ENCODE data around the gene GRID1. TPM values are rescaled to one million over a fixed set of nuclear protein-coding genes. Genes with fewer than 3 reads are reported as not detected.
"Not testable (repeated sequence)": the region's sequence is repeated elsewhere in the genome, so short reads cannot be mapped to it uniquely, and the experiment has no call there.

The GRID1 gene
- total RNA-seq, 1 experiment from 2014 or later = not detected

DNA sequence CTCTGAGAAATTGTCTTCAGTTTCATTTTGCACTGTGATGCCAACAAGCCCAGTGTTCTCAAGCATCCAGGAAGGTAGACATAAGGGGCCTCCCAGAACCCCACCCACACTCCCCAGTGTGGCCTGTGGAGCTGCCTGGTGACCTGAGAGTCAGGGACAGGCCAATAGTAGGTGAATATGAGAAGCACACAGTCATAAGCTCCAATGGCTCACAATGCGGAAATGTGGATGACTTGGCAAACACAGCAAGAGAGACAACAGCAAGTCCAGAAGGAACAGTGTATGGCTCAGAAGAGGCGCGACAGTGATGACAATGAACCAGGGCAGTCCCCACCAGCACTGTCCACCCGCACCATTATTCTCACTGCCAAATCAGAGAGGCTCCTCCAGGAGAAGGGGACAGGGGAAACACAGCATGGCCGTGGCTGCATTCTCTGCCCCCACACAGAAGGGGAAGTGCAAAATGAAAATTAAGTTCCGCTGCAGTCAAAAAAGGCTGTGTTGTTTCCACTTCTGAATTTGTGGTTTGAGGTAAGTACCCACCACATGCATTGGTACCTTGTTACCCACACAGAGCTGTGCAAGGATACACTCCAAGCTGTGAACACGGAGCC lies 419.8 kb downstream of the GRID1 start:
- H3K4me3 ChIP-seq = no peak overlapping the region
- no peaks in the 10 kb centered on the region for H3K9me2 ChIP-seq (ENCODE audit: insufficient read depth)
- CTCF ChIA-PET = no interaction called here
- H3K4me1 ChIP-seq (replicated peaks; ENCODE audit: insufficient read depth) = no peaks in the 10 kb centered on the region
- intact Hi-C loops (cut with micrococcal nuclease; ENCODE audit: unreplicated experiment) = no loop called here
- DNase-seq = no peak
- no peaks in the 10 kb centered on the region for H4K20me1 ChIP-seq (ENCODE audit: insufficient read depth)
- H3K79me2 ChIP-seq (ENCODE audit: low read depth) = no peaks in the 10 kb centered on the region
- H3K27ac ChIP-seq = no peak overlapping the region
- H2AFZ ChIP-seq = no peak overlapping the region
- TF ChIP-seq, protein P1, sequence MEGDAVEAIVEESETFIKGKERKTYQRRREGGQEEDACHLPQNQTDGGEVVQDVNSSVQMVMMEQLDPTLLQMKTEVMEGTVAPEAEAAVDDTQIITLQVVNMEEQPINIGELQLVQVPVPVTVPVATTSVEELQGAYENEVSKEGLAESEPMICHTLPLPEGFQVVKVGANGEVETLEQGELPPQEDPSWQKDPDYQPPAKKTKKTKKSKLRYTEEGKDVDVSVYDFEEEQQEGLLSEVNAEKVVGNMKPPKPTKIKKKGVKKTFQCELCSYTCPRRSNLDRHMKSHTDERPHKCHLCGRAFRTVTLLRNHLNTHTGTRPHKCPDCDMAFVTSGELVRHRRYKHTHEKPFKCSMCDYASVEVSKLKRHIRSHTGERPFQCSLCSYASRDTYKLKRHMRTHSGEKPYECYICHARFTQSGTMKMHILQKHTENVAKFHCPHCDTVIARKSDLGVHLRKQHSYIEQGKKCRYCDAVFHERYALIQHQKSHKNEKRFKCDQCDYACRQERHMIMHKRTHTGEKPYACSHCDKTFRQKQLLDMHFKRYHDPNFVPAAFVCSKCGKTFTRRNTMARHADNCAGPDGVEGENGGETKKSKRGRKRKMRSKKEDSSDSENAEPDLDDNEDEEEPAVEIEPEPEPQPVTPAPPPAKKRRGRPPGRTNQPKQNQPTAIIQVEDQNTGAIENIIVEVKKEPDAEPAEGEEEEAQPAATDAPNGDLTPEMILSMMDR (conservative IDR thresholded peaks at IDR 0.05) = no peak
- TF ChIP-seq EZH2 (IDR thresholded peaks at IDR 0.05; ENCODE audit: low read depth) = no peak
- POLR2A ChIA-PET (ENCODE audit: unreplicated experiment) = no interaction called here
- H3K4me2 ChIP-seq = no peak overlapping the region
- H3K36me3 ChIP-seq (ENCODE audit: low read depth) = no peaks in the 10 kb centered on the region
- H3K27me3 ChIP-seq (ENCODE audit: insufficient read depth, low read depth) = no peaks in the 10 kb centered on the region
- no peaks in the 10 kb centered on the region for H3F3A ChIP-seq (ENCODE audit: insufficient read depth, low read depth)
- no peaks in the 10 kb centered on the region for H3K9me3 ChIP-seq (ENCODE audit: insufficient read depth, low read depth)
- BruUV-seq (replicated peaks) = no TSS peak

DNA sequence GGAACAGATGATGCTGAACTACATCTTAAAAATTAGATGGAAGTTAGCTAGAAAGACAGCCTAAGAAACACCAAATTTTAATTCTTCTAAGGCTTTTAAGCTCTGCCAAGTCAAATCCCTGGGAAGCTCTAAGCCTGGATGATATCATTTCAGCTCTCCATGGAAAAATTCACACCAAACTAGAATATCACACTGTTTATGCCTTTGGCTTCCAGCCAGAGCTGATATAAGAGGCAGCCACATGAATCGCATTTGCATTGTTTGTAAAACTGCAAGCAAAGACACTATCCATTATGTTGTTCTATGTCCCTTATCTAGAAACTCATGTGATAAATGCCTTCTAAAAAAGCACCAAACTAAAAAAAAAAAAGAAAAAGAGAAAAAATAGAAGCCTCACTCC lies 430.4 kb downstream of the GRID1 start:
- Histone ChIP-seq H3K9me3 (ENCODE audit: insufficient read depth, low read depth) (no peaks in the 10 kb centered on the region), H3K9me2 (ENCODE audit: insufficient read depth) (no peaks in the 10 kb centered on the region), H3K36me3 (ENCODE audit: low read depth) (no peaks in the 10 kb centered on the region), H3K4me2 (no peak overlapping the region), H3K4me1 (replicated peaks; ENCODE audit: insufficient read depth) (no peaks in the 10 kb centered on the region), H3K4me3 (no peak overlapping the region), H3K27me3 (ENCODE audit: insufficient read depth, low read depth) (no peaks in the 10 kb centered on the region), H3F3A (ENCODE audit: insufficient read depth, low read depth) (no peaks in the 10 kb centered on the region), H3K79me2 (ENCODE audit: low read depth) (no peaks in the 10 kb centered on the region), H3K27ac (no peak overlapping the region), H2AFZ (no peak overlapping the region), H4K20me1 (ENCODE audit: insufficient read depth) (no peaks in the 10 kb centered on the region)
- POLR2A ChIA-PET (ENCODE audit: unreplicated experiment) = no interaction called here
- no peak for DNase-seq
- no TSS peak for BruUV-seq (replicated peaks)
- TF ChIP-seq, protein P1 (conservative IDR thresholded peaks at IDR 0.05) = no peak
- TF ChIP-seq EZH2 (IDR thresholded peaks at IDR 0.05; ENCODE audit: low read depth) = no peak
- CTCF ChIA-PET = no interaction called here
- intact Hi-C loops (cut with micrococcal nuclease; ENCODE audit: unreplicated experiment) = no loop called here

DNA sequence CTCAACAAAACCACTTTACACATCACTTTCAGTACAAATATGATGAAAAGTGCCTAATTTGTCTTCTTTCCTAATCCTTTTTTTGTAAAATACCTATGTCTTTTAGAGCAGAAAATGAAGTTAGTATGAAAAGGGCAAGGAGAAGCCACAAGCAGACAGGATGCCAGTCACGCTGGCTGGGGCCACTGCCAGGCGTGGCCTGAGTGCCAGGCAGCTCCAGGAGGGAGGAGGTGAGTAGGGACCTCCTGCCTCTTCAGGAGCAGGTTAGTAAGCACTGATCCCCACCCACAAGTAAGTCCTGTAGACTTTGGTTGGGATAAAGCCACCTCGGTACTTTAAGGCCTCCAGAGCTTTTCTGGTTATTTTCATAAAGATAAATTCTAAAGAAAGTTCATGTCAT lies 432.0 kb downstream of the GRID1 start:
- Histone ChIP-seq H3K9me3 (ENCODE audit: insufficient read depth, low read depth) (no peaks in the 10 kb centered on the region), H3K36me3 (ENCODE audit: low read depth) (no peaks in the 10 kb centered on the region), H3K27me3 (ENCODE audit: insufficient read depth, low read depth) (no peaks in the 10 kb centered on the region), H3K4me3 (no peak overlapping the region), H3K9me2 (ENCODE audit: insufficient read depth) (no peaks in the 10 kb centered on the region), H3K4me1 (replicated peaks; ENCODE audit: insufficient read depth) (no peaks in the 10 kb centered on the region), H3K79me2 (ENCODE audit: low read depth) (no peaks in the 10 kb centered on the region), H2AFZ (no peak overlapping the region), H3F3A (ENCODE audit: insufficient read depth, low read depth) (no peaks in the 10 kb centered on the region), H3K4me2 (no peak overlapping the region), H4K20me1 (ENCODE audit: insufficient read depth) (no peaks in the 10 kb centered on the region), H3K27ac (no peak overlapping the region)
- POLR2A ChIA-PET (ENCODE audit: unreplicated experiment) = no interaction called here
- DNase-seq = no peak
- TF ChIP-seq EZH2 (IDR thresholded peaks at IDR 0.05; ENCODE audit: low read depth) = no peak
- TF ChIP-seq, protein P1 (conservative IDR thresholded peaks at IDR 0.05) = no peak
- CTCF ChIA-PET = no interaction called here
- no TSS peak for BruUV-seq (replicated peaks)
- intact Hi-C loops (cut with micrococcal nuclease; ENCODE audit: unreplicated experiment) = no loop called here

DNA sequence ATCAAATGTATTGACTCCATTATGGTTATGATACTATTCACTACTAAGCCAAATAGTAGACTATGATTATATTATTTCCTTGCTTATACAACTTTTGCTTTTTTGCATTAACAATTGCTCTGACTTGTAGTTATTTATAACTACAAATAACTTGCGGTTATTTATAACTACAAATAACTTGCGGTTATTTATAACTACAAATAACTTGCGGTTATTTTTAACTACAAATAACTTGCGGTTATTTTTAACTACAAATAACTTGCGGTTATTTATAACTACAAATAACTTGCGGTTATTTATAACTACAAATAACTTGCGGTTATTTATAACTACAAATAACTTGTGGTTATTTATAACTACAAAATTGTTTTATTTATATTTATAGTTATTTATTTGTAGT lies 436.6 kb downstream of the GRID1 start:
- H3K4me1 ChIP-seq (replicated peaks; ENCODE audit: insufficient read depth); H3K9me3 ChIP-seq (ENCODE audit: insufficient read depth, low read depth); H3K27ac ChIP-seq; POLR2A ChIA-PET (ENCODE audit: unreplicated experiment); BruUV-seq (replicated peaks); H3K79me2 ChIP-seq (ENCODE audit: low read depth); DNase-seq; H2AFZ ChIP-seq; H3K36me3 ChIP-seq (ENCODE audit: low read depth); H4K20me1 ChIP-seq (ENCODE audit: insufficient read depth); H3K9me2 ChIP-seq (ENCODE audit: insufficient read depth); H3K4me3 ChIP-seq; intact Hi-C loops (cut with micrococcal nuclease; ENCODE audit: unreplicated experiment); H3K27me3 ChIP-seq (ENCODE audit: insufficient read depth, low read depth); CTCF ChIA-PET; H3F3A ChIP-seq (ENCODE audit: insufficient read depth, low read depth); H3K4me2 ChIP-seq: not testable (repeated sequence)
